ENCODE data around the gene EGLN1.

The EGLN1 gene

GRCh38 chr1:231322880-231323530 lies 99.1 kb downstream of the EGLN1 start:
- no peak for DNase-seq

GRCh38 chr1:231319080-231319479 lies 103.0 kb downstream of the EGLN1 start:
- no peak for DNase-seq

GRCh38 chr1:231318568-231318967 lies 103.5 kb downstream of the EGLN1 start:
- no peak for DNase-seq

GRCh38 chr1:231318015-231318355 lies 104.1 kb downstream of the EGLN1 start:
- no peak for DNase-seq

GRCh38 chr1:231317306-231318014 lies 104.6 kb downstream of the EGLN1 start:
- no peak for DNase-seq

GRCh38 chr1:231315887-231316286 lies 106.2 kb downstream of the EGLN1 start:
- peak; percentile 21 for DNase-seq

Measured in activated gamma-delta T cell treated with Interleukin-2 at 50 U/mL for 16 hours (primary cell).